CD14-positive monocyte (primary cell): Measurements from ENCODE around the gene NADK. TPM values are rescaled to one million over a fixed set of nuclear protein-coding genes. Genes with fewer than 3 reads are reported as not detected.
"Not testable (repeated sequence)": the region's sequence is repeated elsewhere in the genome, so short reads cannot be mapped to it uniquely, and the experiment has no call there.

ENCODE experiments used
- DNase-seq, 3 donors: peaks; one replicate each; pipeline ENCODE4 v3.0.0-alpha.2; 2011 to 2022
- H2AFZ ChIP-seq: 2 replicates; pipeline ENCODE4 v1.6.0; 2012; ENCODE audit warnings: mild to moderate bottlenecking, low read depth, low read length, inconsistent platforms; ENCODE audit not compliant: insufficient read depth, poor library complexity, severe bottlenecking
- H3K27ac ChIP-seq, 2 donors: 1 replicate in 1 of 2; 2 replicates in 1 of 2; pipeline ENCODE4 v1.5.1; 2012 to 2013; ENCODE audit warnings: low read length in 2 of 2, control low read depth in 1 of 2, inconsistent platforms in 1 of 2, low read depth in 1 of 2, mild to moderate bottlenecking in 1 of 2
- H3K27me3 ChIP-seq, 2 donors: one replicate each; pipeline versions ENCODE4 v1.6.0 to v1.6.1; 2011 to 2013; ENCODE audit warnings: low read length in 2 of 2; ENCODE audit not compliant: control insufficient read depth in 2 of 2, insufficient read depth in 2 of 2
- H3K36me3 ChIP-seq, 2 donors: replicated peaks in 1 of 2; 1 replicate in 1 of 2; 2 replicates in 1 of 2; pipeline versions ENCODE4 v1.5.1 to v1.6.1; 2012 to 2013; ENCODE audit warnings: low read length in 2 of 2, control low read depth in 1 of 2, inconsistent platforms in 1 of 2, mild to moderate bottlenecking in 1 of 2; ENCODE audit not compliant: insufficient read depth in 2 of 2, control insufficient read depth in 1 of 2
- H3K4me1 ChIP-seq, 2 donors: 1 replicate in 1 of 2; 2 replicates in 1 of 2; pipeline versions ENCODE4 v1.5.1 to v1.6.1; 2012 to 2013; ENCODE audit warnings: low read length in 2 of 2, control low read depth in 1 of 2, inconsistent platforms in 1 of 2, mild to moderate bottlenecking in 1 of 2, moderate library complexity in 1 of 2; ENCODE audit not compliant: insufficient read depth in 2 of 2, control insufficient read depth in 1 of 2
- H3K4me2 ChIP-seq: replicated peaks from 2 replicates; pipeline ENCODE3; 2012; ENCODE audit warnings: low read length, moderate library complexity, mild to moderate bottlenecking; ENCODE audit not compliant: poor library complexity, severe bottlenecking; ENCODE audit errors: extremely low read depth
- H3K4me3 ChIP-seq, 3 experiments: fragments of 200-600 bp in 1 of 3; sonication (generic) in 1 of 3; replicated peaks in 1 of 3; 1 replicate in 2 of 3; 2 replicates in 1 of 3; pipeline ENCODE4 v1.5.1; 2011 to 2013; ENCODE audit warnings: low read length in 3 of 3, mild to moderate bottlenecking in 3 of 3, control low read depth in 2 of 3, low read depth in 2 of 3, inconsistent platforms in 1 of 3, moderate library complexity in 1 of 3
- H3K79me2 ChIP-seq: 2 replicates; pipeline ENCODE4 v1.6.0; 2012; ENCODE audit warnings: mild to moderate bottlenecking, control low read depth, inconsistent platforms, low read length, moderate library complexity; ENCODE audit not compliant: insufficient read depth
- H3K9ac ChIP-seq: 2 replicates; pipeline ENCODE4 v1.6.0; 2017; ENCODE audit warnings: low read length, mild to moderate bottlenecking; ENCODE audit not compliant: insufficient read depth, poor library complexity, severe bottlenecking
- H3K9me3 ChIP-seq, 2 donors: replicated peaks in 1 of 2; 1 replicate in 1 of 2; 2 replicates in 1 of 2; pipeline versions ENCODE4 v1.5.1 to v1.6.1; 2012 to 2013; ENCODE audit warnings: low read length in 2 of 2, control low read depth in 1 of 2; ENCODE audit not compliant: control insufficient read depth in 1 of 2, insufficient read depth in 1 of 2
- H4K20me1 ChIP-seq: 2 replicates; pipeline ENCODE4 v1.6.0; 2012; ENCODE audit warnings: mild to moderate bottlenecking, low read length, control low read depth, moderate library complexity; ENCODE audit not compliant: insufficient read depth
- H3K27ac Mint-ChIP-seq, 7 donors: one replicate each; pipeline ENCODE4 v1.8.0; 2020; ENCODE audit warnings: mild to moderate bottlenecking in 7 of 7, mixed read lengths in 7 of 7, moderate library complexity in 6 of 7, inconsistent platforms in 2 of 7
- H3K27me3 Mint-ChIP-seq, 3 donors: one replicate each; pipeline ENCODE4 v1.8.0; 2021 to 2022; ENCODE audit warnings: low read depth in 3 of 3, mild to moderate bottlenecking in 3 of 3, mixed read lengths in 3 of 3, moderate library complexity in 3 of 3, inconsistent platforms in 1 of 3
- H3K36me3 Mint-ChIP-seq, 2 donors: one replicate each; pipeline ENCODE4 v1.8.0; 2020; ENCODE audit warnings: mixed read lengths in 2 of 2, inconsistent platforms in 1 of 2, mild to moderate bottlenecking in 1 of 2
- H3K4me1 Mint-ChIP-seq: one replicate; pipeline ENCODE4 v1.8.0; 2020; ENCODE audit warnings: mild to moderate bottlenecking, mixed read lengths
- H3K4me3 Mint-ChIP-seq, 2 donors: one replicate each; pipeline ENCODE4 v1.8.0; 2020; ENCODE audit warnings: mild to moderate bottlenecking in 2 of 2, mixed read lengths in 2 of 2, moderate library complexity in 1 of 2
- H3K9me3 Mint-ChIP-seq, 7 donors: one replicate each; pipeline ENCODE4 v1.8.0; 2020 to 2022; ENCODE audit warnings: mixed read lengths in 7 of 7, mild to moderate bottlenecking in 6 of 7, moderate library complexity in 6 of 7, inconsistent platforms in 2 of 7
- WGBS: methylation state at CpG from one replicate; pipeline ENCODE4 v1.1.5; 2013; ENCODE audit warnings: missing lambda C conversion rate; ENCODE audit not compliant: insufficient coverage; 5-methylcytosine and 5-hydroxymethylcytosine counted together
- intact Hi-C, 2 donors: fragments of 100-400 bp; cut with micrococcal nuclease; formaldehyde crosslinking; loops; one replicate each; pipeline versions ENCODE4 v1.15.0 to v1.15.1; 2023
- polyA plus RNA-seq, 3 donors: library from polyadenylated mRNA; depleted of rRNA in 1 of 3; unstranded in 2 of 3; stranded (reverse) in 1 of 3; fragments of 300-500 nt in 2 of 3; fragments of >200 nt in 1 of 3; fragmentation: Illumina TruSeq in 2 of 3; gene quantifications; 1 replicate in 2 of 3; 2 replicates in 1 of 3; pipeline ENCODE4 v1.2.3, GENCODE V29; 2012 to 2021
- TF ChIP-seq, protein P1 (sequence below): fragments of 200-600 bp; IDR thresholded peaks from one replicate; pipeline ENCODE4 v1.8.0; 2022; ENCODE audit warnings: antibody characterized with exemption, mild to moderate bottlenecking

NADK gene
- polyA plus RNA-seq, 3 donors: 175 to 425 (median 235) TPM

DNA sequence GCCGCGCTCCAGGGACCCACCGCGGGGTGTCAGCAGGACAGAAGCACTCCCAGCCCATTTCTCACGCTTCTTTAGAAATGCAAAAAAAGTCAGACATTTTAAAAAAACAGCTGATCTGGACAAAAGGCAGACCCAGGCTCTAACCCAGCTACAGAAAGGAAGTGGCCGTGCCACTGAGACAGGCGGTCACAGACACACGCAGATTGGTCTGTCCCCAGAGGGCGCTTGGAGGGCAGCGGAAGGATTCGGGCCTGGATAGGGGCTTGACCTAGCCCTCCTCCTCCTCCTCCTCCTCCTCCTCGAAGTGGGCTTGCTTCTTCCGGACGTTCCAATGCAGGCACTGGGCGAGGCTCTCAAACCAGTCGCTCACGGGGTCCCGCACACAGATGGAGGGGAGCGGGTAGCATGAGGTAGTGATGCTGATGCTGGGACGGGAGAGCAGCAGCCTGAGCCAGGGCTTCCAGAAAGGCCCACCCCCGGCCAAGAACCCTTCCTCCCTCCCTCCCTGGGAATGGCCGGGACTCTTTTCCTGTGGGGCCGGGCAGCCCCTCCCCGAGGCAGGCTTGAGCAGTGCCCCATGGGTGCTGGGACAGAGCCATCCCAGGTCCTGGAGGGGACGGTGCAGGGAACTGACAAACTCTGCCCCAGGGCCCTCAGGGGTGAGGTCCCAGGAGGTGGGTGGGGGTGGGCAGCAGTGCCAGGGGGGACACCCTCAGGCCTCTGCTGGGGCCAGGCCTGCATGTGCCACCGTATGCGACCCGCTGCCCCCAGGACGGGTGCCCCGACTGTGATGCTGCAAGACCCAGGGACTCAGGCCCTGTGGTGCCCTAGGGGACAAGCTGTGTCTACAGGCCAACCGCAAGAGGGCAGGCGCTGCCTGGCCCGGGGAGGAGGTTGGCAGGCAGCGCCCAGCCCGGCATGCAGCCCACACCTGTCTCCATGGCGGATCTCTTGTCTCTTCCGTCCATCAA is 25.3 kb downstream of the NADK start:
- Mint-ChIP-seq H3K4me3 (no peak overlapping the region), H3K27ac (peak overlapping the region in 2 of 7 donors; percentile 31 to 40), H3K27me3 (peaks cover 0 to 2% (median 0%) of the 10 kb centered on the region in 3 donors), H3K4me1 (peaks cover 3% of the 10 kb centered on the region), H3K9me3 (no peaks in the 10 kb centered on the region), H3K36me3 (peaks cover 47 to 57% of the 10 kb centered on the region in 2 donors)
- DNase-seq: no peak
- H3K4me2 ChIP-seq: no peak overlapping the region
- H3K27me3 ChIP-seq: no peaks in the 10 kb centered on the region
- H3K9me3 ChIP-seq: no peaks in the 10 kb centered on the region
- intact Hi-C loops: no loop called here
- peak overlapping the region; percentile 17 to 26 for H3K27ac ChIP-seq
- peaks cover 54 to 60% of the 10 kb centered on the region in 2 donors for H3K36me3 ChIP-seq
- H2AFZ ChIP-seq: no peak overlapping the region
- TF ChIP-seq, protein P1, sequence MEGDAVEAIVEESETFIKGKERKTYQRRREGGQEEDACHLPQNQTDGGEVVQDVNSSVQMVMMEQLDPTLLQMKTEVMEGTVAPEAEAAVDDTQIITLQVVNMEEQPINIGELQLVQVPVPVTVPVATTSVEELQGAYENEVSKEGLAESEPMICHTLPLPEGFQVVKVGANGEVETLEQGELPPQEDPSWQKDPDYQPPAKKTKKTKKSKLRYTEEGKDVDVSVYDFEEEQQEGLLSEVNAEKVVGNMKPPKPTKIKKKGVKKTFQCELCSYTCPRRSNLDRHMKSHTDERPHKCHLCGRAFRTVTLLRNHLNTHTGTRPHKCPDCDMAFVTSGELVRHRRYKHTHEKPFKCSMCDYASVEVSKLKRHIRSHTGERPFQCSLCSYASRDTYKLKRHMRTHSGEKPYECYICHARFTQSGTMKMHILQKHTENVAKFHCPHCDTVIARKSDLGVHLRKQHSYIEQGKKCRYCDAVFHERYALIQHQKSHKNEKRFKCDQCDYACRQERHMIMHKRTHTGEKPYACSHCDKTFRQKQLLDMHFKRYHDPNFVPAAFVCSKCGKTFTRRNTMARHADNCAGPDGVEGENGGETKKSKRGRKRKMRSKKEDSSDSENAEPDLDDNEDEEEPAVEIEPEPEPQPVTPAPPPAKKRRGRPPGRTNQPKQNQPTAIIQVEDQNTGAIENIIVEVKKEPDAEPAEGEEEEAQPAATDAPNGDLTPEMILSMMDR: no peak
- H4K20me1 ChIP-seq: peaks cover 61% of the 10 kb centered on the region
- WGBS: 91% methylated on average over 22 of the region's 37 CpGs
- H3K9ac ChIP-seq: no peak overlapping the region
- H3K79me2 ChIP-seq: peaks cover 30% of the 10 kb centered on the region
- no peaks in the 10 kb centered on the region for H3K4me1 ChIP-seq
- no peak overlapping the region for H3K4me3 ChIP-seq

DNA sequence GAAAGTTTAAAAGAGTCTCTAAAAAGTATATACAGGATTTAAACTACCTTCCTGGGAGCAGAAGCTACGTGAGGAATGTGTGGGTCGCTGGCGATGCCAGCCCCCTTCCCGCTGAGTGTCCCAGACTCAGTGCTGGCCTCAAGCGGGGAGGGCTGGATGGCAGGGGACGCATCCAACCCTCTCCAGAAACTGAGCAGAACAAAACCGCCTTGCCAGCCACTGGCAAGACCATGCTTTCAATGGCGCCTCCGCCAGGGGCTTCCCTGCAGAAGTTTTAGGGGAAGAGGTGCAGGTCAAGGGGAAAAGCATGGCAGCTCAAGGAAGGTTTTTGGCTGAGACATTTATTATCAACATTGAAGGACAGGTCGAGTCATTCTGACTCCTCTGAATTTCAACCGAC is 26.1 kb downstream of the NADK start:
- peaks cover 54% of the 10 kb centered on the region for H4K20me1 ChIP-seq
- H3K79me2 ChIP-seq: peaks cover 23% of the 10 kb centered on the region
- no peak overlapping the region for H3K9ac ChIP-seq
- H3K4me2 ChIP-seq: no peak overlapping the region
- H3K27me3 Mint-ChIP-seq: peaks cover 0 to 2% (median 0%) of the 10 kb centered on the region in 3 donors
- intact Hi-C loops: no loop called here
- H3K4me3 ChIP-seq: no peak overlapping the region
- H3K36me3 Mint-ChIP-seq: peaks cover 40 to 50% of the 10 kb centered on the region in 2 donors
- peak overlapping the region in 1 of 2 donors; percentile 26 for H3K27ac ChIP-seq
- no peak for DNase-seq
- H3K27ac Mint-ChIP-seq: peak overlapping the region in 3 of 7 donors; percentile 31 to 57 (median 35)
- H3K36me3 ChIP-seq: peaks cover 47 to 53% of the 10 kb centered on the region in 2 donors
- TF ChIP-seq, protein P1: no peak
- H3K4me3 Mint-ChIP-seq: no peak overlapping the region
- no peaks in the 10 kb centered on the region for H3K9me3 ChIP-seq
- H3K4me1 ChIP-seq: no peaks in the 10 kb centered on the region
- H3K9me3 Mint-ChIP-seq: no peaks in the 10 kb centered on the region
- no peaks in the 10 kb centered on the region for H3K27me3 ChIP-seq
- no peak overlapping the region for H2AFZ ChIP-seq
- peaks cover 5% of the 10 kb centered on the region for H3K4me1 Mint-ChIP-seq
- WGBS: 94% methylated on average over 11 of the region's 11 CpGs

DNA sequence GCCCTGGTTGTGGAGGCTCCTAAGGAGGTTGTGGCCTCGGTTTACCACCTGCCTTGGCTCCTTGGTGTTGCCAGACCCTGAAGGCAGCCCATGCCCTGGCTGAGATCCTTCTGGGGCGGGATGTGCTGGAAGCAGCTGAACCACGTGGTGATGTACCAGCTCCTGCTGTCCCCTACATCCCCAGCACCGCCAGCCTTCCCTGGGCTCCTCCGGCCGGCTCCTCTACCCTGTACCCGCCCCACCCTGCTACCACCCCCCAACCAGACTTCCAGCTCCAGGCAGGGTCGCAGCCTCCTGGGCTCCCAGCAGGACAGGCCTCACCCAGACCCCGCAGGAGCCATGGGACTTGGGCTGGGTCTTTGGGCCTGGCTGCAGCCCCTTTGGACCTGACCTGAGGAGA is 28.3 kb downstream of the NADK start:
- H3K4me3 ChIP-seq, H3K27ac ChIP-seq, H3K9me3 ChIP-seq, H3K27me3 Mint-ChIP-seq, H3K27ac Mint-ChIP-seq, H3K4me3 Mint-ChIP-seq, H3K4me2 ChIP-seq, H2AFZ ChIP-seq, DNase-seq, H3K9ac ChIP-seq, H3K27me3 ChIP-seq, H3K9me3 Mint-ChIP-seq, H3K4me1 Mint-ChIP-seq, H3K4me1 ChIP-seq, H3K79me2 ChIP-seq: not testable (repeated sequence)
- peaks cover 21 to 29% of the 10 kb centered on the region in 2 donors for H3K36me3 Mint-ChIP-seq
- H3K36me3 ChIP-seq: peaks cover 25 to 30% of the 10 kb centered on the region in 2 donors
- H4K20me1 ChIP-seq: peaks cover 31% of the 10 kb centered on the region
- WGBS: 89% methylated on average over 5 of the region's 9 CpGs
- intact Hi-C loops: loop anchor here (10.0 kb wide), 1 partner anchor 55 kb away; the partner anchor contains the start of gene SLC35E2B (in 2 of the 2)
